Measurements from ENCODE around the gene KCTD10. TPM values are rescaled to one million over a fixed set of nuclear protein-coding genes. Genes with fewer than 3 reads are reported as not detected.
A peak's percentile ranks its signal among the peaks of the same experiment; 100 is the strongest.
"Not testable (repeated sequence)": the region's sequence is repeated elsewhere in the genome, so short reads cannot be mapped to it uniquely, and the experiment has no call there.

KCTD10 gene
- total and polyA plus RNA-seq, 4 donors: 28.9 to 41.7 (median 36.2) TPM

- H3K27me3 ChIP-seq (ENCODE audit: control insufficient read depth, insufficient read depth, low read length): no peaks in the 10 kb centered on the region
- WGBS (ENCODE audit: insufficient coverage): 100% methylated on average over 1 of the region's 2 CpGs
- H3K36me3 ChIP-seq (ENCODE audit: control insufficient read depth, insufficient read depth, low read length): peaks cover 20% of the 10 kb centered on the region
- H3K27ac ChIP-seq (ENCODE audit: low read depth, low read length): peak overlapping the region; percentile 13
- no peaks in the 10 kb centered on the region for H3K4me1 ChIP-seq (ENCODE audit: control insufficient read depth, insufficient read depth, low read length)
- H3K9me3 ChIP-seq (ENCODE audit: control insufficient read depth, insufficient read depth, low read length): no peaks in the 10 kb centered on the region
- no peak overlapping the region for H3K4me3 ChIP-seq (ENCODE audit: low read depth, low read length)
- DNase-seq (ENCODE audit: low read depth in 4 of 6, low spot score in 6 of 6): no peak
These were observed 31.9 kb downstream of the KCTD10 start for GRCh38 chr12:109445191-109445609.

GRCh38 chr12:109444259-109444658 is 32.8 kb downstream of the KCTD10 start:
- no peak overlapping the region for H3K27ac ChIP-seq (ENCODE audit: low read depth, low read length)
- H3K4me3 ChIP-seq (ENCODE audit: low read depth, low read length): no peak overlapping the region
- no peaks in the 10 kb centered on the region for H3K27me3 ChIP-seq (ENCODE audit: control insufficient read depth, insufficient read depth, low read length)
- DNase-seq (ENCODE audit: low read depth in 4 of 6, low spot score in 6 of 6): no peak
- no peaks in the 10 kb centered on the region for H3K4me1 ChIP-seq (ENCODE audit: control insufficient read depth, insufficient read depth, low read length)
- H3K9me3 ChIP-seq (ENCODE audit: control insufficient read depth, insufficient read depth, low read length): no peaks in the 10 kb centered on the region
- 28% methylated on average over 2 of the region's 6 CpGs for WGBS (ENCODE audit: insufficient coverage)
- peaks cover 18% of the 10 kb centered on the region for H3K36me3 ChIP-seq (ENCODE audit: control insufficient read depth, insufficient read depth, low read length)

GRCh38 chr12:109443794-109444193 is 33.3 kb downstream of the KCTD10 start:
- no peak for DNase-seq (ENCODE audit: low read depth in 4 of 6, low spot score in 6 of 6)
- no peak overlapping the region for H3K4me3 ChIP-seq (ENCODE audit: low read depth, low read length)
- H3K9me3 ChIP-seq (ENCODE audit: control insufficient read depth, insufficient read depth, low read length): no peaks in the 10 kb centered on the region
- WGBS (ENCODE audit: insufficient coverage): 97% methylated on average over 3 of the region's 5 CpGs
- no peaks in the 10 kb centered on the region for H3K4me1 ChIP-seq (ENCODE audit: control insufficient read depth, insufficient read depth, low read length)
- H3K27me3 ChIP-seq (ENCODE audit: control insufficient read depth, insufficient read depth, low read length): no peaks in the 10 kb centered on the region
- H3K36me3 ChIP-seq (ENCODE audit: control insufficient read depth, insufficient read depth, low read length): peaks cover 18% of the 10 kb centered on the region
- H3K27ac ChIP-seq (ENCODE audit: low read depth, low read length): no peak overlapping the region

- DNase-seq (ENCODE audit: low read depth in 4 of 6, low spot score in 6 of 6): peak in 2 of 6 donors; percentile 48 to 92
- Histone ChIP-seq H3K9me3 (ENCODE audit: control insufficient read depth, insufficient read depth, low read length) (no peaks in the 10 kb centered on the region), H3K27ac (ENCODE audit: low read depth, low read length) (no peak overlapping the region), H3K27me3 (ENCODE audit: control insufficient read depth, insufficient read depth, low read length) (no peaks in the 10 kb centered on the region), H3K4me1 (ENCODE audit: control insufficient read depth, insufficient read depth, low read length) (no peaks in the 10 kb centered on the region), H3K36me3 (ENCODE audit: control insufficient read depth, insufficient read depth, low read length) (peaks cover under 1% of the 10 kb centered on the region), H3K4me3 (ENCODE audit: low read depth, low read length) (no peak overlapping the region)
- 12% methylated on average over 5 of the region's 9 CpGs for WGBS (ENCODE audit: insufficient coverage)
These were observed 36.1 kb downstream of the KCTD10 start for GRCh38 chr12:109440851-109441490.

- not testable (repeated sequence) for H3K27me3 ChIP-seq (ENCODE audit: control insufficient read depth, insufficient read depth, low read length); H3K9me3 ChIP-seq (ENCODE audit: control insufficient read depth, insufficient read depth, low read length); H3K36me3 ChIP-seq (ENCODE audit: control insufficient read depth, insufficient read depth, low read length); DNase-seq (ENCODE audit: low read depth in 4 of 6, low spot score in 6 of 6); H3K4me3 ChIP-seq (ENCODE audit: low read depth, low read length); H3K4me1 ChIP-seq (ENCODE audit: control insufficient read depth, insufficient read depth, low read length); H3K27ac ChIP-seq (ENCODE audit: low read depth, low read length)
- 81% methylated on average over 8 of the region's 13 CpGs for WGBS (ENCODE audit: insufficient coverage)
These were observed 37.1 kb downstream of the KCTD10 start for GRCh38 chr12:109439951-109440350.

GRCh38 chr12:109439181-109439580 is 37.9 kb downstream of the KCTD10 start:
- H3K9me3 ChIP-seq (ENCODE audit: control insufficient read depth, insufficient read depth, low read length): no peaks in the 10 kb centered on the region
- no peak for DNase-seq (ENCODE audit: low read depth in 4 of 6, low spot score in 6 of 6)
- WGBS (ENCODE audit: insufficient coverage): no CpG with 5 or more reads among the region's 6 CpGs
- H3K27me3 ChIP-seq (ENCODE audit: control insufficient read depth, insufficient read depth, low read length): no peaks in the 10 kb centered on the region
- H3K27ac ChIP-seq (ENCODE audit: low read depth, low read length): no peak overlapping the region
- H3K36me3 ChIP-seq (ENCODE audit: control insufficient read depth, insufficient read depth, low read length): no peaks in the 10 kb centered on the region
- no peaks in the 10 kb centered on the region for H3K4me1 ChIP-seq (ENCODE audit: control insufficient read depth, insufficient read depth, low read length)
- H3K4me3 ChIP-seq (ENCODE audit: low read depth, low read length): no peak overlapping the region

- H3K27me3 ChIP-seq (ENCODE audit: control insufficient read depth, insufficient read depth, low read length): no peaks in the 10 kb centered on the region
- H3K9me3 ChIP-seq (ENCODE audit: control insufficient read depth, insufficient read depth, low read length): no peaks in the 10 kb centered on the region
- WGBS (ENCODE audit: insufficient coverage): 43% methylated on average over 1 of the region's 7 CpGs
- no peak for DNase-seq (ENCODE audit: low read depth in 4 of 6, low spot score in 6 of 6)
- H3K36me3 ChIP-seq (ENCODE audit: control insufficient read depth, insufficient read depth, low read length): no peaks in the 10 kb centered on the region
- H3K27ac ChIP-seq (ENCODE audit: low read depth, low read length): no peak overlapping the region
- H3K4me1 ChIP-seq (ENCODE audit: control insufficient read depth, insufficient read depth, low read length): no peaks in the 10 kb centered on the region
- no peak overlapping the region for H3K4me3 ChIP-seq (ENCODE audit: low read depth, low read length)
These were observed 40.9 kb downstream of the KCTD10 start for GRCh38 chr12:109436188-109436560.

GRCh38 chr12:109435428-109436187 is 41.5 kb downstream of the KCTD10 start:
- Histone ChIP-seq H3K36me3 (ENCODE audit: control insufficient read depth, insufficient read depth, low read length) (no peaks in the 10 kb centered on the region), H3K27ac (ENCODE audit: low read depth, low read length) (no peak overlapping the region), H3K27me3 (ENCODE audit: control insufficient read depth, insufficient read depth, low read length) (no peaks in the 10 kb centered on the region), H3K9me3 (ENCODE audit: control insufficient read depth, insufficient read depth, low read length) (no peaks in the 10 kb centered on the region), H3K4me3 (ENCODE audit: low read depth, low read length) (no peak overlapping the region), H3K4me1 (ENCODE audit: control insufficient read depth, insufficient read depth, low read length) (no peaks in the 10 kb centered on the region)
- WGBS (ENCODE audit: insufficient coverage): 75% methylated on average over 17 of the region's 17 CpGs
- DNase-seq (ENCODE audit: low read depth in 4 of 6, low spot score in 6 of 6): no peak

- WGBS (ENCODE audit: insufficient coverage): 84% methylated on average over 3 of the region's 7 CpGs
- Histone ChIP-seq H3K4me3 (ENCODE audit: low read depth, low read length) (no peak overlapping the region), H3K4me1 (ENCODE audit: control insufficient read depth, insufficient read depth, low read length) (no peaks in the 10 kb centered on the region), H3K36me3 (ENCODE audit: control insufficient read depth, insufficient read depth, low read length) (no peaks in the 10 kb centered on the region), H3K9me3 (ENCODE audit: control insufficient read depth, insufficient read depth, low read length) (no peaks in the 10 kb centered on the region), H3K27ac (ENCODE audit: low read depth, low read length) (no peak overlapping the region), H3K27me3 (ENCODE audit: control insufficient read depth, insufficient read depth, low read length) (no peaks in the 10 kb centered on the region)
- DNase-seq (ENCODE audit: low read depth in 4 of 6, low spot score in 6 of 6): no peak
These were observed 42.5 kb downstream of the KCTD10 start for GRCh38 chr12:109434582-109434981.

- no peaks in the 10 kb centered on the region for H3K9me3 ChIP-seq (ENCODE audit: control insufficient read depth, insufficient read depth, low read length)
- no peak overlapping the region for H3K4me3 ChIP-seq (ENCODE audit: low read depth, low read length)
- 59% methylated on average over 3 of the region's 4 CpGs for WGBS (ENCODE audit: insufficient coverage)
- no peaks in the 10 kb centered on the region for H3K36me3 ChIP-seq (ENCODE audit: control insufficient read depth, insufficient read depth, low read length)
- no peak overlapping the region for H3K27ac ChIP-seq (ENCODE audit: low read depth, low read length)
- H3K4me1 ChIP-seq (ENCODE audit: control insufficient read depth, insufficient read depth, low read length): no peaks in the 10 kb centered on the region
- H3K27me3 ChIP-seq (ENCODE audit: control insufficient read depth, insufficient read depth, low read length): no peaks in the 10 kb centered on the region
- DNase-seq (ENCODE audit: low read depth in 4 of 6, low spot score in 6 of 6): peak in 1 of 6 donors; percentile 25
These were observed 43.5 kb downstream of the KCTD10 start for GRCh38 chr12:109433618-109434017.

Measured in spinal cord (tissue), 10 donors.